Measurements from ENCODE around the gene PPM1E.

PPM1E gene

DNA sequence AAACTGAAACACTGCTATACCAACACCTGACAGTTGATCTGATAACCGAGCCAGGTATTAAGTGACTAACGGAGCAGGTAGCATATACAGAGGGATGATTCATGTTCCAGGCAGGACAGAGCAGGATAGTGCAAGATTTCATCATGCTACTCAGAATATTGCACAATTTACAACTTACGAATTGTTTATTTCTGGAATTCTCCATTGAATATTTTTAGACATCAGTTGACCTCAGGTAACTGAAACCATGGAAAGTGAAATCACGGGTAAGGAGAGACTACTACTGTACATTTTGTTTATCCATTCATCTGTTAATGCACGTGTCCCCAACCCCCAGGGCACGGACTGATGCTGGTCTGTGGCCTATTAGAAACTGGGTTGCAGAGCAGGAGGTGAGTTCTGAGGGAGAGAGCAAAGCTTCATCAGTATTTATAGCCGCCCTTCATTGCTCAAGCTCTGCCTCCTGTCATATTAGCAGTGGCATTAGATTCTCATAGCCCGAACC lies 14.5 kb upstream of the PPM1E start:
- TF ChIP-seq, protein P1, sequence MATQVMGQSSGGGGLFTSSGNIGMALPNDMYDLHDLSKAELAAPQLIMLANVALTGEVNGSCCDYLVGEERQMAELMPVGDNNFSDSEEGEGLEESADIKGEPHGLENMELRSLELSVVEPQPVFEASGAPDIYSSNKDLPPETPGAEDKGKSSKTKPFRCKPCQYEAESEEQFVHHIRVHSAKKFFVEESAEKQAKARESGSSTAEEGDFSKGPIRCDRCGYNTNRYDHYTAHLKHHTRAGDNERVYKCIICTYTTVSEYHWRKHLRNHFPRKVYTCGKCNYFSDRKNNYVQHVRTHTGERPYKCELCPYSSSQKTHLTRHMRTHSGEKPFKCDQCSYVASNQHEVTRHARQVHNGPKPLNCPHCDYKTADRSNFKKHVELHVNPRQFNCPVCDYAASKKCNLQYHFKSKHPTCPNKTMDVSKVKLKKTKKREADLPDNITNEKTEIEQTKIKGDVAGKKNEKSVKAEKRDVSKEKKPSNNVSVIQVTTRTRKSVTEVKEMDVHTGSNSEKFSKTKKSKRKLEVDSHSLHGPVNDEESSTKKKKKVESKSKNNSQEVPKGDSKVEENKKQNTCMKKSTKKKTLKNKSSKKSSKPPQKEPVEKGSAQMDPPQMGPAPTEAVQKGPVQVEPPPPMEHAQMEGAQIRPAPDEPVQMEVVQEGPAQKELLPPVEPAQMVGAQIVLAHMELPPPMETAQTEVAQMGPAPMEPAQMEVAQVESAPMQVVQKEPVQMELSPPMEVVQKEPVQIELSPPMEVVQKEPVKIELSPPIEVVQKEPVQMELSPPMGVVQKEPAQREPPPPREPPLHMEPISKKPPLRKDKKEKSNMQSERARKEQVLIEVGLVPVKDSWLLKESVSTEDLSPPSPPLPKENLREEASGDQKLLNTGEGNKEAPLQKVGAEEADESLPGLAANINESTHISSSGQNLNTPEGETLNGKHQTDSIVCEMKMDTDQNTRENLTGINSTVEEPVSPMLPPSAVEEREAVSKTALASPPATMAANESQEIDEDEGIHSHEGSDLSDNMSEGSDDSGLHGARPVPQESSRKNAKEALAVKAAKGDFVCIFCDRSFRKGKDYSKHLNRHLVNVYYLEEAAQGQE (IDR thresholded peaks at IDR 0.05; ENCODE audit: insufficient read depth in 1 of 2, low read depth in 2 of 2, low read length in 2 of 2): no peak
- TF ChIP-seq POLR2AphosphoS5 (IDR thresholded peaks at IDR 0.05; ENCODE audit: low read depth, low read length): no peak
- TF ChIP-seq FOXP2 (optimal IDR thresholded peaks at IDR 0.05; ENCODE audit: borderline replicate concordance, extremely low read depth, extremely low read length, insufficient read depth): no peak
- TF ChIP-seq TAF1 (IDR thresholded peaks at IDR 0.05; ENCODE audit: borderline replicate concordance, insufficient read depth, low read length): no peak
- no peak for TF ChIP-seq SIN3A (IDR thresholded peaks at IDR 0.05; ENCODE audit: borderline replicate concordance, insufficient read depth, low read length)

DNA sequence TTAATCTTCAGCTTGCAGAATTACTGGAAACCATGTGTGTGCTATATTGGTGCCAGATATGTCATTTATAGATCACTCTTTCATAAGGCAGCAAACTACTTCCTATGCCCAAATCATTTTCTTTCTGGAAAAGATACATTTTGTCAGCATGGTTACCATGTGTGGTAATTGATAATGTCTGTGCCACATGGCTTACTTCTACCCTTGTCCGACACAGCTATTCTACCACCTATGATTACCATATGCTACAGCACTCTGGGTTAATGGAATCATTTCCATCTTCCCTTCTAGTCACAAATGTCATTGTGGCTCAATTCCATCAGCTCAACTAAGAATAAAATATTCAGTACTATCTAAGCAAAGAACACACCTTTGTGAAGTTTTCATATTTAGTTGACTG lies 8.0 kb upstream of the PPM1E start:
- no peak for TF ChIP-seq TAF1 (IDR thresholded peaks at IDR 0.05; ENCODE audit: borderline replicate concordance, insufficient read depth, low read length)
- no peak for TF ChIP-seq SIN3A (IDR thresholded peaks at IDR 0.05; ENCODE audit: borderline replicate concordance, insufficient read depth, low read length)
- TF ChIP-seq POLR2AphosphoS5 (IDR thresholded peaks at IDR 0.05; ENCODE audit: low read depth, low read length): no peak
- TF ChIP-seq, protein P1 (IDR thresholded peaks at IDR 0.05; ENCODE audit: insufficient read depth in 1 of 2, low read depth in 2 of 2, low read length in 2 of 2): no peak
- no peak for TF ChIP-seq FOXP2 (optimal IDR thresholded peaks at IDR 0.05; ENCODE audit: borderline replicate concordance, extremely low read depth, extremely low read length, insufficient read depth)

DNA sequence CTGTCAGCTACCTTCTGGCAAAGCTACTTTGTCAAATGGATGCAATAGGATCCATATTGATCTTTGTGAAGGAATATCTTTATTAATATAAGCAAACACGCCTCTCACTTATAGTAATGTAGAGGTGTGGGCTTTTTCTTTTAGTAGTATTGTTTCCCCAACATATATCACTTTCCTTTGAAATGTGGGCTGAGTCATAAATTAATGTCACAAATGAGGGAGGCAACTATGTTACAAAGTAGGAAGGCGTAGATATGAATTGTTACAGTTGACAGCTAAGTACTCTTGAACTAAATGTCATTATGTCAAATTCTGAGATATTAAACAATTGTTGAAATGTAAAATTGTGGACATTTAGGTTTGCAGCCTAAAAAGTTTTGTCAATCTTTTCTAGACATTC lies 2.6 kb upstream of the PPM1E start:
- TF ChIP-seq, protein P1 (IDR thresholded peaks at IDR 0.05; ENCODE audit: insufficient read depth in 1 of 2, low read depth in 2 of 2, low read length in 2 of 2): no peak

DNA sequence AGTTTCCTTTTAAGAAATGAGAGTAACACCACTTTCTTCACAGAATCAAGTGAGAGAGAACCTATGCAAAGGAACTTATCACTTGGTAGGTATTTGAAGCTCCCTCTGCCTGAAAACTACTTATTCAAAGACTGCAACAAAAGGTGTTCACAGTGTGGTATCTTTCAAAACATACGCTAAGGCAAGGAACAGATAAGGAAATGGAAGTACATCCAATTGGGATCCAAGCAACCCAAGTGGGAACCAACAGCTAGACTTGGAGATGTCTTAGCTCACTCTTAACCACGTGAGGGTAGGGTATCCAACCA lies 431 bp upstream of the PPM1E start:
- TF ChIP-seq POLR2AphosphoS5 (IDR thresholded peaks at IDR 0.05; ENCODE audit: low read depth, low read length) (no peak), FOXP2 (optimal IDR thresholded peaks at IDR 0.05; ENCODE audit: borderline replicate concordance, extremely low read depth, extremely low read length, insufficient read depth) (no peak), TAF1 (IDR thresholded peaks at IDR 0.05; ENCODE audit: borderline replicate concordance, insufficient read depth, low read length) (no peak), SIN3A (IDR thresholded peaks at IDR 0.05; ENCODE audit: borderline replicate concordance, insufficient read depth, low read length) (no peak)
- TF ChIP-seq, protein P1 (IDR thresholded peaks at IDR 0.05; ENCODE audit: insufficient read depth in 1 of 2, low read depth in 2 of 2, low read length in 2 of 2): no peak
